DND-41 (cell line): ENCODE results near the gene SMIM10L2A.

ENCODE experiments used
- CTCF ChIP-seq: IDR thresholded peaks from 2 replicates; pipeline ENCODE4 v1.5.1; 2012; ENCODE audit warnings: borderline replicate concordance, low read length, moderate library complexity, mild to moderate bottlenecking; ENCODE audit not compliant: poor library complexity, severe bottlenecking; ENCODE audit errors: extremely low read depth
- EZH2 ChIP-seq: IDR thresholded peaks from 3 replicates; pipeline ENCODE4 v1.6.1; 2012; ENCODE audit warnings: borderline replicate concordance, low read depth, mild to moderate bottlenecking, moderate library complexity, low read length, inconsistent platforms; ENCODE audit not compliant: severe bottlenecking

DNA sequence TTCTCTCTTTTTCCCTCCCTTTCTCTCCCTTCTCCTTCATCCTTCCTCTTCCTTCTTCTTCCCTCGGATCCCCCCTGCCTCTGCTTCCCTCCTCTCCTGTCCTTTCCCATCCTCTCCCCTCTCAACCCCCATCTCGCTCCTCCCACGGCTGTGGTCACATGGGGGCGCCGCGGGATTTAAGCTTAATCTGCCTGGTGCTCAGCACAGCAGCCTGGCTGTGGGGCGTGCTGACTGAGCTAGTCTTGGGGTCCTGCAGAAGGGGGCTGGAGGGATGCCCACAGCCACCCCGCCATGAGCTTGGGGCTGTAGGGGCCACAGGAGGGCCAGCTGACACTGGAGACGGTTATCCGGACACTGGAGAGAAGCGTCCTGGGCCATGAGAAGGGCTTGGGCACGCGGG lies 10.7 kb downstream of the SMIM10L2A start:
- TF ChIP-seq CTCF (no peak), EZH2 (no peak)
